HL-60 (cell line): ENCODE measurements around the gene RUSF1.

Source experiments
- DNase-seq, 2 experiments: peaks; one replicate each; pipeline ENCODE4 v3.0.0-alpha.2; 2010 to 2020; ENCODE audit warnings: low read depth in 1 of 2, low spot score in 1 of 2
- H3K27ac ChIP-seq: fragments of 250-450 bp; sonication (Bioruptor Pico); replicated peaks from 2 replicates; pipeline ENCODE4 v1.5.1; 2020; ENCODE audit warnings: mild to moderate bottlenecking, moderate library complexity
- H3K27me3 ChIP-seq: fragments of 250-450 bp; sonication (Bioruptor Pico); 2 replicates; pipeline ENCODE4 v1.5.1; 2021; ENCODE audit warnings: mild to moderate bottlenecking, moderate library complexity; ENCODE audit not compliant: insufficient read depth, poor library complexity, severe bottlenecking
- H3K4me3 ChIP-seq: replicated peaks from 2 replicates; pipeline ENCODE4 v1.5.1; 2011; ENCODE audit warnings: mild to moderate bottlenecking, control low read depth, low read length; ENCODE audit not compliant: insufficient read depth
- CTCF ChIP-seq: IDR thresholded peaks from one replicate; pipeline ENCODE4 v1.5.1; 2011; ENCODE audit warnings: low read length, control low read depth, inconsistent platforms; ENCODE audit not compliant: insufficient read depth
- GABPA ChIP-seq: IDR thresholded peaks from 2 replicates; pipeline ENCODE4 v1.6.1; 2012; ENCODE audit warnings: low read depth
- POLR2AphosphoS5 ChIP-seq: IDR thresholded peaks from 2 replicates; pipeline ENCODE4 v1.6.1; 2012; ENCODE audit warnings: low read depth
- SPI1 ChIP-seq: IDR thresholded peaks from 2 replicates; pipeline ENCODE4 v1.6.1; 2012; ENCODE audit warnings: low read depth, mild to moderate bottlenecking, borderline replicate concordance
- TF ChIP-seq, protein P1 (sequence below): IDR thresholded peaks from 2 replicates; pipeline ENCODE4 v1.6.1; 2012; ENCODE audit warnings: low read depth; ENCODE audit not compliant: insufficient replicate concordance

RUSF1 gene

GRCh38 chr16:31522071-31522470, 13.9 kb upstream of the RUSF1 start:
- TF ChIP-seq POLR2AphosphoS5 (no peak), CTCF (no peak), SPI1 (no peak), GABPA (no peak)
- TF ChIP-seq, protein P1, sequence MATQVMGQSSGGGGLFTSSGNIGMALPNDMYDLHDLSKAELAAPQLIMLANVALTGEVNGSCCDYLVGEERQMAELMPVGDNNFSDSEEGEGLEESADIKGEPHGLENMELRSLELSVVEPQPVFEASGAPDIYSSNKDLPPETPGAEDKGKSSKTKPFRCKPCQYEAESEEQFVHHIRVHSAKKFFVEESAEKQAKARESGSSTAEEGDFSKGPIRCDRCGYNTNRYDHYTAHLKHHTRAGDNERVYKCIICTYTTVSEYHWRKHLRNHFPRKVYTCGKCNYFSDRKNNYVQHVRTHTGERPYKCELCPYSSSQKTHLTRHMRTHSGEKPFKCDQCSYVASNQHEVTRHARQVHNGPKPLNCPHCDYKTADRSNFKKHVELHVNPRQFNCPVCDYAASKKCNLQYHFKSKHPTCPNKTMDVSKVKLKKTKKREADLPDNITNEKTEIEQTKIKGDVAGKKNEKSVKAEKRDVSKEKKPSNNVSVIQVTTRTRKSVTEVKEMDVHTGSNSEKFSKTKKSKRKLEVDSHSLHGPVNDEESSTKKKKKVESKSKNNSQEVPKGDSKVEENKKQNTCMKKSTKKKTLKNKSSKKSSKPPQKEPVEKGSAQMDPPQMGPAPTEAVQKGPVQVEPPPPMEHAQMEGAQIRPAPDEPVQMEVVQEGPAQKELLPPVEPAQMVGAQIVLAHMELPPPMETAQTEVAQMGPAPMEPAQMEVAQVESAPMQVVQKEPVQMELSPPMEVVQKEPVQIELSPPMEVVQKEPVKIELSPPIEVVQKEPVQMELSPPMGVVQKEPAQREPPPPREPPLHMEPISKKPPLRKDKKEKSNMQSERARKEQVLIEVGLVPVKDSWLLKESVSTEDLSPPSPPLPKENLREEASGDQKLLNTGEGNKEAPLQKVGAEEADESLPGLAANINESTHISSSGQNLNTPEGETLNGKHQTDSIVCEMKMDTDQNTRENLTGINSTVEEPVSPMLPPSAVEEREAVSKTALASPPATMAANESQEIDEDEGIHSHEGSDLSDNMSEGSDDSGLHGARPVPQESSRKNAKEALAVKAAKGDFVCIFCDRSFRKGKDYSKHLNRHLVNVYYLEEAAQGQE: no peak
- H3K4me3 ChIP-seq: no peak overlapping the region
- no peak overlapping the region for H3K27ac ChIP-seq
- DNase-seq: no peak
- no peaks in the 10 kb centered on the region for H3K27me3 ChIP-seq

DNA sequence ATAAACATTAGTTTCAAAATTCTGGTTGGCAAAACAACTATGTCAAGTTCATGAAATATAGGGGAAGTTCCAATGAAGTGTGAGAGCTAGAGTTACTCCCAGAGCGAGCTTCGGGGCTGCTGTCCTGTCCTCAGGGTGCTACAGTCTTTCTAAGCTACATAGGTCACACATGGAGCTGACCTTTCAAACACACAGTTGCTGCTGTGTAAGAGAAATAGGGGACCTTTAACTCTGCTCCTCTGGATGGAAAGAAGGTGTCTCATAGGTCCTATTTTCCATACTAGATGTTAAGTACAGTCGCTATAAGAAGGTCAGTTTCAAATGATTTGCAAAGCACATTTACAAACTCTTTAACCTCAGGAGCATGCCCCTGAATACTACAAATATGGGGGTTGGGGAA, 13.2 kb upstream of the RUSF1 start:
- Histone ChIP-seq H3K4me3 (no peak overlapping the region), H3K27ac (no peak overlapping the region), H3K27me3 (no peaks in the 10 kb centered on the region)
- DNase-seq: no peak
- TF ChIP-seq GABPA: no peak
- TF ChIP-seq CTCF: no peak
- no peak for TF ChIP-seq POLR2AphosphoS5
- no peak for TF ChIP-seq SPI1
- TF ChIP-seq, protein P1: no peak

DNA sequence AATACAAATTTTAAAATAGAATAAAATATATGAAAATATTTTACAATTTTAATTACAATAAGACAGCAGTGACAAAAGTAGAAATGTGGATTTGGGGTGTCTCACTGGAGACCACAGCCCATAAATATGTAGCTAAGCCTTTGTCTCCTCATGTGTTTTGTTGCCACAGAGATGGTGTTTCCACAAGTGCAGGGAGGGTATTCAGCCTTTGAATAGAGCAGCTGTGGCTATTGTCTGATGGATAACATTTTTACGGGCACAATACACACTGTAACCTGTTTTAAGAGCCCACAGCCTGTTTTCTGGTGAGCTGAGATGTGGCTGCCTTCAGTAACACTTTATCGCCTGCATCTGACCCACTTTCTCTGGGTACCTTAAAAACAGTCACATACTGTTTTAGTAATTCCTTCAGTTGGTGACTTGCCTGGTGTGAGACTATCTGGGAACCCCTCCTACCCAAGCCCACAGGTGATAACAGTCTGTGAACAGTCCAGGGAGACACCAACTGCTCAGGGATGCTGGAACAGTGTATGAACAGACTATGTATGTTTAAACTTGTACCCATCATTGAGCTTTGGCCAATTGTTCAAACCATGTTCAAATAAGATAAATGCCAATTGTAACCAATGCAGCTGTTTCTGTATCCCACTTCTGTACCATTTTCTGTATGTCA, 11.7 kb upstream of the RUSF1 start:
- no peak for TF ChIP-seq POLR2AphosphoS5
- no peak for TF ChIP-seq SPI1
- no peak for TF ChIP-seq GABPA
- TF ChIP-seq, protein P1: no peak
- TF ChIP-seq CTCF: no peak
- DNase-seq: no peak
- Histone ChIP-seq H3K27me3 (no peaks in the 10 kb centered on the region), H3K4me3 (no peak overlapping the region), H3K27ac (no peak overlapping the region)
